ENCODE data around the gene SLC45A1.

Gene SLC45A1

GRCh38 chr1:8382608-8383505, 64.9 kb downstream of the SLC45A1 start:
- H3K27me3 ChIP-seq: no peaks in the 10 kb centered on the region
- no peak overlapping the region for H3K9ac ChIP-seq
- H3K36me3 ChIP-seq: peaks cover 33% of the 10 kb centered on the region
- H4K20me1 ChIP-seq: peaks cover 97% of the 10 kb centered on the region
- H3K9me3 ChIP-seq: no peaks in the 10 kb centered on the region
- no peak overlapping the region for H3K27ac ChIP-seq
- TF ChIP-seq Cebpa-rat (IDR thresholded peaks at IDR 0.05): 0 out of 2 replicates have a peak, but pooled peaks have one; percentile 15
- peaks cover 93% of the 10 kb centered on the region for H3K4me1 ChIP-seq
- peak overlapping the region; percentile 75 for H3K4me2 ChIP-seq
- H3K4me3 ChIP-seq: no peak overlapping the region

- Histone ChIP-seq H3K36me3 (peaks cover 37% of the 10 kb centered on the region), H3K4me3 (no peak overlapping the region), H3K27me3 (no peaks in the 10 kb centered on the region), H3K9ac (no peak overlapping the region), H4K20me1 (peaks cover 97% of the 10 kb centered on the region), H3K4me2 (peak overlapping the region; percentile 2; the same call in 1 of the 2 replicates), H3K27ac (no peak overlapping the region), H3K4me1 (peaks cover 92% of the 10 kb centered on the region), H3K9me3 (no peaks in the 10 kb centered on the region)
- TF ChIP-seq Cebpa-rat (IDR thresholded peaks at IDR 0.05): no peak
Observed at GRCh38 chr1:8384088-8384487, 66.2 kb downstream of the SLC45A1 start.

GRCh38 chr1:8384577-8384976, 66.7 kb downstream of the SLC45A1 start:
- Histone ChIP-seq H3K27me3 (no peaks in the 10 kb centered on the region), H3K9me3 (no peaks in the 10 kb centered on the region), H3K36me3 (peaks cover 41% of the 10 kb centered on the region), H3K4me2 (peak overlapping the region; percentile 2), H3K4me3 (no peak overlapping the region), H4K20me1 (peaks cover 97% of the 10 kb centered on the region), H3K4me1 (peaks cover 92% of the 10 kb centered on the region), H3K9ac (no peak overlapping the region), H3K27ac (no peak overlapping the region)
- TF ChIP-seq Cebpa-rat (IDR thresholded peaks at IDR 0.05): no peak

- Histone ChIP-seq H3K27ac (no peak overlapping the region), H3K9me3 (no peaks in the 10 kb centered on the region), H3K4me1 (peaks cover 89% of the 10 kb centered on the region), H3K9ac (no peak overlapping the region), H4K20me1 (peaks cover 97% of the 10 kb centered on the region), H3K4me3 (no peak overlapping the region), H3K4me2 (peak overlapping the region; percentile 50), H3K27me3 (no peaks in the 10 kb centered on the region), H3K36me3 (peaks cover 41% of the 10 kb centered on the region)
- no peak for TF ChIP-seq Cebpa-rat (IDR thresholded peaks at IDR 0.05)
Observed at GRCh38 chr1:8386247-8386646, 68.3 kb downstream of the SLC45A1 start.

GRCh38 chr1:8388732-8389562, 71.0 kb downstream of the SLC45A1 start:
- peaks cover 42% of the 10 kb centered on the region for H3K36me3 ChIP-seq
- H3K27ac ChIP-seq: no peak overlapping the region
- H3K4me2 ChIP-seq: no peak overlapping the region
- peaks cover 78% of the 10 kb centered on the region for H3K4me1 ChIP-seq
- TF ChIP-seq Cebpa-rat (IDR thresholded peaks at IDR 0.05): no peak
- H4K20me1 ChIP-seq: peaks cover 97% of the 10 kb centered on the region
- H3K4me3 ChIP-seq: no peak overlapping the region
- no peaks in the 10 kb centered on the region for H3K9me3 ChIP-seq
- H3K9ac ChIP-seq: no peak overlapping the region
- no peaks in the 10 kb centered on the region for H3K27me3 ChIP-seq

GRCh38 chr1:8389958-8390535, 72.1 kb downstream of the SLC45A1 start:
- Histone ChIP-seq H3K27ac (no peak overlapping the region), H3K4me2 (no peak overlapping the region), H3K9me3 (no peaks in the 10 kb centered on the region), H3K4me1 (peaks cover 78% of the 10 kb centered on the region), H4K20me1 (peaks cover 97% of the 10 kb centered on the region), H3K4me3 (no peak overlapping the region), H3K9ac (no peak overlapping the region), H3K36me3 (peaks cover 33% of the 10 kb centered on the region), H3K27me3 (no peaks in the 10 kb centered on the region)
- no peak for TF ChIP-seq Cebpa-rat (IDR thresholded peaks at IDR 0.05)

- no peak for TF ChIP-seq Cebpa-rat (IDR thresholded peaks at IDR 0.05)
- H3K4me1 ChIP-seq: peaks cover 79% of the 10 kb centered on the region
- no peak overlapping the region for H3K4me2 ChIP-seq
Observed at GRCh38 chr1:8390707-8391106, 72.8 kb downstream of the SLC45A1 start.

GRCh38 chr1:8392522-8392921, 74.6 kb downstream of the SLC45A1 start:
- Histone ChIP-seq H3K27ac (no peak overlapping the region), H3K4me3 (no peak overlapping the region), H3K36me3 (peaks cover 33% of the 10 kb centered on the region), H3K9me3 (no peaks in the 10 kb centered on the region), H3K4me2 (no peak overlapping the region), H3K27me3 (no peaks in the 10 kb centered on the region), H3K9ac (no peak overlapping the region), H3K4me1 (peaks cover 82% of the 10 kb centered on the region), H4K20me1 (peaks cover 100% of the 10 kb centered on the region)
- no peak for TF ChIP-seq Cebpa-rat (IDR thresholded peaks at IDR 0.05)

More at GRCh38 chr1:8390707-8391106, 72.8 kb downstream of the SLC45A1 start:
- H3K36me3 ChIP-seq: peaks cover 33% of the 10 kb centered on the region
- H3K27me3 ChIP-seq: no peaks in the 10 kb centered on the region
- no peaks in the 10 kb centered on the region for H3K9me3 ChIP-seq
- no peak overlapping the region for H3K9ac ChIP-seq
- peaks cover 97% of the 10 kb centered on the region for H4K20me1 ChIP-seq
- no peak overlapping the region for H3K4me3 ChIP-seq
- H3K27ac ChIP-seq: no peak overlapping the region

Data from BLaER1 (cell line).